ENCODE data around the gene RMI2. TPM values are rescaled to one million over a fixed set of nuclear protein-coding genes. Genes with fewer than 3 reads are reported as not detected.

The RMI2 gene
- total RNA-seq, 1 donor: 15.9 TPM

DNA sequence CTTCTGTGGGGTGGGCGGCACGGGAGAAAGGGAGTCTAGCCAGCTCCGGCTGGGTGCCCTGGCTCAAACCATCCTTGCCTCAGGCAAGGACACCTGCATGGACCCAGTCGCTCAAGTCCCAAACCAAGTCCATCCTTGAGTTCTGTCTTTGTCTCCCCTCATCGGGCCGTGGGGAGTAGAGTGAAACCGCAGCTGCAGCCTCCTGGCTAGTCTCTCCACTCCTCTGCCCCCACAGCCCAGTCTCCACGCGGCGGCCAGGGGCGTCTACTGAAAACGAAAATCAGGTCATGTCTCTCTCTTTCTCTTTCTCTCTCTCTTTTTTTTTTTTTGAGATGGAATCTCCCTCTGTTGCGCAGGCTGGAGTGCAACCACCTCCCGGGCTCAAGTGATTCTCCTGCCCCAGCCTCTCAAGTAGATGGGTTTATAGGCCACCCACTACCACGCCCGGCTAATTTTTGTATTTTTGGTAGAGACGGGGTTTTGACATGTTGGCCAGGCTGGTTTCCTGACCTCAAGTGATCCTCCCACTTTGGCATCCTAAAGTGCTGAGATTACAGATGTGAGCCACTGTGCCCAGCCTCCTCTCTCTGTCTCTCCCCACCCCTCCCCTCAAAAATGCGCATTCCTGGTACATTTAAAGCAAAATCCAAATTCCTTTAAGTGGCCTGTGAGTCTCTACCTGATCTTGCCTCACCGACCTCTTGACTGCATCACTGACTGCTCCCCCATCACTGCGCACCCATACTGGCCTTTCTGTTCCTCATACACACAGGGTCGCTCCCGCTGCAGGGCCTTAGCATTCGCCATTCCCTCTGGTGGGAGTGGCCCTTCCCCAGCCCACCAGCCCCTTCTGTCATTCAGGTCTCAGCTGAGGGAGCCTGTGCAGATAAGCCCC is 17.7 kb upstream of the RMI2 start:
- DNase-seq (ENCODE audit: low read depth in 2 of 3, low spot score in 2 of 3): no peak

DNA sequence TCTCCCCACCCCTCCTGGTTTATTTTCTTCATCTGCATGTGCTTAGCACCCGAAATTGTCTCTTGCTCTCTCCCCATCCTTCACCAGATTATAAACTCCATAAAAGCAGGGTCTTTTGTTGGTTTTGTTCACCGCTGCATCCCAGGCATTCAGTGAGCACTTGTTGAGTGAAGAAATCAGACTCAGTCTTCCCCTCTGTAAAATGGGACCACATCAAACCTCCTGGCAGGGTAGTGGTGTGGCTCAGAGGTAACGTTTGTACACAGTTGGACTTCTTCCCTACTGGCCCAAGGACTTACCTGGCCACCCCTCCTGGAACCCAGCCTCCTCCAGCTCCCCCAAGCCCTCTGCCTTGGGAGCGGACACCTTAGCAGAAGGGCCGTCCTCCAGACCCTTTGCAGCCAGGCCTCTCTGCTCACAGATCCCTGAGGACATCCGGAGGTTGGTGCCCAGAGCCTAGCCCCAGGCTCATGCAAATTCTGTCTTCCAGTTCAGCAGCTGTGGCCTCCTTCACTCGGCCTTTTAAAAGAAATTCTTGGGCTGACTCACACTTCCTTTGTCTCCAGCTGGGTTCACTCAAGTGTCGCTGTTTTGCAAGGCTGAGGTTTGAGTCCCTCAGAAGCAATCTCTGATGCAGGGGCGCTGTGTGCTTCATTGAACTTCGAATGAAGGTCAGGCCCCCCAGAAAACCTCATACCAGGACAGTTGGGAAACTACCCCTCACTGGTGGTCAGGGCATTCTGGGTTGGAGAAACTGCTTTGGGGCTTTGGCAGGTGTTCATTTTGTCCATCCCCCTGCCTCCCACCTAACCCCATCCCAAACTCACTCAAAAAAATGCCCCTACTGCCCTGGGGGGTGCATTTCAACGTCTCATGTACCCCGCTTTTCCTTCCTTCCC is 16.8 kb upstream of the RMI2 start:
- DNase-seq (ENCODE audit: low read depth in 2 of 3, low spot score in 2 of 3): peak in 2 of 3 donors; percentile 72 to 81

DNA sequence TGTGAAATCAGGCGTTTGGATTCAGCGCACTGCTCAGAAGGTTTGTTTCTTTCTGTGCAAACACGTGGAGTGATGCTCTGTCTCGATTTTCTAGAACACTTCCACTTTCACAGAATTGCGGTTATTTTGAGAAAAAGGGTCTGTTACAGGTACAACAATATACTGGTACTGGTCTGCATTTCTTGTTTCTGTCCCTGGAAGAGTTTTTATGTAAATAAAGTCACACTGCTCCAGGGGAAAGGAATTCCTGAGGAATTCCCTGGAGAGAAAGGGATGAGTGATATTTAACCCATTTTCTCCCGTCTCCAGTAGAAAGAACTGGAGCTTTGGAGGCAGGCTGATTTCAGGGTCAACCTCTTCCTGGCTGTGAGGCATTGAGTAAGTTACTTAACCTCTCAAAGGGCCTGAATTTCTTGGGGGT is 16.2 kb upstream of the RMI2 start:
- peak in 1 of 3 donors; percentile 26 for DNase-seq (ENCODE audit: low read depth in 2 of 3, low spot score in 2 of 3)

DNA sequence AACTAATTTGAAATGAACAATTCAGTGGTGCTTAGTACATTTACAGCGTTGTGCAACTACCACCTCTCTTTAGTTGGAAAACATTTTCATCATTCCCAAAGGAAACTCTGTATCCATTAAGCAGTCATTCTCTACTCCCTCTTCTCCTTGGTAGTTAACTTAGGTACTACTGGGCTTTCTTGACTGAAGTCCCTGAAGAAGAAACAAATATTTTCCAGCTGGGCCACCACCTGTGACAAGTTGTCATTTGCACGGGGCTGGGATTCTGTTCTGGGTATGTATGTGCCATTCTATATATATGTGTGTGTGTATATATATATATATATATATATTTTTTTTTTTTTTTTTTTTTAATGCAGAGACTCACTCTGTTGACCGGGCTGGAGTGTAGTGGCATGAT is 15.4 kb upstream of the RMI2 start:
- DNase-seq (ENCODE audit: low read depth in 2 of 3, low spot score in 2 of 3): no peak

DNA sequence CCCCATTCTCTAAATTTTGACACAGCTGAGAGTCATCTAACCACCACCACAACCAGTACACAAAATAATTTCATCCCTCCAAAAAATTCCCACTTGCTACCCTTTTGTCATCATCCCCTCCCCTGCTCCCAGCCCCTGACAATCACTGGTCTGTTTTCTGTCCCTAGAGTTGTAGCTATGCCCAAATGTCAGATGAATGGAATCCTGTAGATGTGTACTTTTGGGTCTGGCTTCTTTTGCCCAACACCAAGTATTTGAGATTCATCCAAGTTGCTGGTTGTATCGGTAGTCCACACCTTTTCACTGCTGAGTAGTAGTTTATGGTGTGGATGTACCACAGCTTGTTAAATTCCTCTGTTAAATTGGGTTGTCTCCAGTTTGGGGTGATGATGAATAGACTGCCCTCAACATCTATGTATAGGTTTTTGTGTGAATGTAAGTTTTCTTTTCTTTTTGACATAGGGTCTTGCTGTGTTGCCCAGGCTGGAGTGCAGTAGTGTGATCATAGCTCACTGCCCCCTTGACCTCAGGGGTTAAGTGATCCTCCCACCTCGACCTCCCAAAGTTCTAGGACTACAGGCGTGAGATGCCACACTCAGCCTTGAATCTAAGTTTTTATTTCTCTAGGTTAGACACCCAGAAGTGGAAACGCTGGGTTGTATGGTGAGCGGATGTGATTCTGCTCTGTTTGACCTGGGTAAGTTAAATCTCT is 14.6 kb upstream of the RMI2 start:
- DNase-seq (ENCODE audit: low read depth in 2 of 3, low spot score in 2 of 3): no peak

DNA sequence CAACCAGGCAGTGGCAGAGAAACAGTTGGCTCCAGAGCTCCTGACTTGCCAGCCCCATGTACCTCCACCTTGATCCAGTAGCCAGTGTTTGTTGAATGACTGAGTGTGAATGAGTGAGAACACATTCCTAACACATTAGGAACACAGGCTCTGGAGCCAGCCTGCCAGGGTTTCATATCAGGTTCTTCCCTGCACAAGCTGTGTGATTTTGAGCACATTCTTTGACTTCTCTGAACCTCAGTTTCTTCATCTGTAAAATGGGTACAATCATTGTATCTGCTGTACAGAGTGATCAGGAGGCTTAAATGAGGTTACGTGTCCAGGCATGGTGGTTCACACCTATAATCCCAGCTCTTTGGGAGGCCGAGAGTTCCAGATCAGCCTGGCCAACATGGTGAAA is 13.3 kb upstream of the RMI2 start:
- DNase-seq (ENCODE audit: low read depth in 2 of 3, low spot score in 2 of 3): no peak

DNA sequence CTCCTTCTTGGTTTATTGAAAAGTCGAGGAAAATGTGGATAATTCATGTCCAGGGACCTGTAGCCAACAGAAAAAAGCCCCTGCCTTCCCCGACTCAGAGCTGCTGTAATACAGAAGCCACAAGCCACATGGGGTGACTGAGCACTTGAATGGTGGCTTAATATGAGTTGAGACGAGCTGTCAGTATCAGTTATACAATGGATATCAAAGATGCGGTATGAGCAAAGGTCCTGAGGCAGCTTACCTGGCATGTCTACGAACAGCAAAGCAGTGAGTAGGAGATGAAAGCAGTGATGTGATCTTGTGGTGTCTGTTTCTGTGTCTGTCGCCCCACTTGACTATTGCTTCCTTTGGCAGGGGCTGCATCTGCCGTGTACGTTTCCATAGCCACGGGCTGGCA is 12.2 kb upstream of the RMI2 start:
- no peak for DNase-seq (ENCODE audit: low read depth in 2 of 3, low spot score in 2 of 3)

GRCh38 chr16:11333702-11334101 is 11.6 kb upstream of the RMI2 start:
- no peak for DNase-seq (ENCODE audit: low read depth in 2 of 3, low spot score in 2 of 3)

DNA sequence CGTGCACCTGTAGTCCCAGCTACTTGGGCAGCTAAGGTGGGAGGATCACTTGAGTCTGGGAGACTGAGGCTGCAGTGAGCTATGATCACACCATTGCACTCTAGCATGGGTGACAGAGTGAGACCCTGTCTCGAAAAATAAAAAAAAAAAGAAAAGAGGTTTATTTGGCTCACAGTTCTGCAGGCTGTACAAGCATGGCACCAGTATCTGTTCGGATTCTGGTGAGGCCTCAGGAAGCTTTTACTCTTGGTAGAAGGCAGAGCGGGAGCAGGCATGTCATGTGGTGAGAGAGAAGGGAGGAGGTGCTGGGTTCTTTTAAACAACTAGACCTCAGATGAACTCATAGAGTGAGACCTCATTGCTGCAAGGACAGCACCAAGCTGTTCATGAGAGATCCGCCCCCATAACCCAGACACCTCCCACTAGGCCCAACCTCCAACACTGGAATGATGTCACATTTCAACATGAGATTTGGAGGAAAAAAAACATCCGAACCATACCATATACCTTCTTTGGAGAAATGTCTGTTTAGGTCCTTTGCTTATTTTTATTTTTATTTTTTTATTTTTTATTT is 10.3 kb upstream of the RMI2 start:
- no peak for DNase-seq (ENCODE audit: low read depth in 2 of 3, low spot score in 2 of 3)

GRCh38 chr16:11339075-11339474 is 6.2 kb upstream of the RMI2 start:
- DNase-seq (ENCODE audit: low read depth in 2 of 3, low spot score in 2 of 3): no peak

- DNase-seq (ENCODE audit: low read depth in 2 of 3, low spot score in 2 of 3): no peak
These were observed 4.5 kb upstream of the RMI2 start for GRCh38 chr16:11340710-11341109.

DNA sequence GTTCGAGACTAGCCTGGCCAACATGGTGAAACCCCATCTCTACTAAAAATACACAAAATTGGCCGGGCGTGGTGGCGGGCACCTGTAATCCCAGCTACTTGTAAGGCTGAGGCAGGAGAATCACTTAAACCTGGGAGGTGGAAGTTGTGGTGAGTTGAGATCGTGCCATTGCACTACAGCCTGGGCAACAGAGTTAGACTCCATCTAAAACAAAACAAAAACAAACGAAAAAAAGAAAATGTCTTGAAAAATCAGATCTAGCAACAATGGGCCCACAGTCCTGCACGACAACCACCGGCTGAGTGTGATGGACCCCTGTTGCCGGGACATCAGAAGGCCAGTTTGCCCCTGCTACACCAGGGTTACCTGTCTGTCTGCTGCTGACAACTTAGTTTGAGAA is 3.9 kb upstream of the RMI2 start:
- DNase-seq (ENCODE audit: low read depth in 2 of 3, low spot score in 2 of 3): no peak

DNA sequence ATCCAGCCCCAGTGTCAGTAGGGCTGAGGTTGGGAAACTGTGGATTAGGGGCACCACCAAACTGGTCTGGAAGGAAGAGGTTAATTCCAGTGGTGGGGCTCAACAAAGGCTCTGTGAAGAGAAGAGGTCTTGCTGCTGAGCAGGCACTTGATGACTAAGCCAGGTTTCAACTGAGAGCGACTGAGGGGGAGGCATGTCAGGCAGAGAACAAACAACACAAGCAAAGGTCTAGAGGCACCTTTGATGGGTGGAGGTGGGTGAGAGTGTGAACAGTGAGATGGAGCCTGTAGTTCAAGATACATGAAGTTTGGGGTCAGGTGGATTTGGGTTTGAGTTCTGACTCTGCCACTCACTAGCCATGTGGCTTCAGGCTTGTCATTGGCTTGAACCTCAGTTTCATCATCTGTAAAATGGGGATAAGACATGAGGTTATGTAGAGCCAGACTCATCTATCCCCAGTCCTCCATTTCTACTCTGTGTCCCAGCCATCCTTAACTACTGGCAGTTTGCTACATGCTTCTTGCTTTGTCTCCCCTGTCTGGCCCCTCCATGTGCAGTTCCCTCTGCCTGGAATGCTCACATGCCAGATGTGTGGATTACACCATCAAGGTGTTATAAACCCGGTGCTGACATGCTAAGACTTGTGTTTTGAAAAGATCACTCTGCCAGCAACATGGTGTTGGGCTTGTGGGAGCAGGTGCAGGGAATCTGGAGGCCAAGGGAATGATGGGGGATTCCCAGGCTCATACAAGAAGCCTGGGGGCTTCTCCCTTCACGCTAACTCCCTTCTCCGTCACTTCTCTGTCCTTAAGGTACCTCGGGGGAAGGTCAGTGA is 3.0 kb upstream of the RMI2 start:
- DNase-seq (ENCODE audit: low read depth in 2 of 3, low spot score in 2 of 3): no peak

DNA sequence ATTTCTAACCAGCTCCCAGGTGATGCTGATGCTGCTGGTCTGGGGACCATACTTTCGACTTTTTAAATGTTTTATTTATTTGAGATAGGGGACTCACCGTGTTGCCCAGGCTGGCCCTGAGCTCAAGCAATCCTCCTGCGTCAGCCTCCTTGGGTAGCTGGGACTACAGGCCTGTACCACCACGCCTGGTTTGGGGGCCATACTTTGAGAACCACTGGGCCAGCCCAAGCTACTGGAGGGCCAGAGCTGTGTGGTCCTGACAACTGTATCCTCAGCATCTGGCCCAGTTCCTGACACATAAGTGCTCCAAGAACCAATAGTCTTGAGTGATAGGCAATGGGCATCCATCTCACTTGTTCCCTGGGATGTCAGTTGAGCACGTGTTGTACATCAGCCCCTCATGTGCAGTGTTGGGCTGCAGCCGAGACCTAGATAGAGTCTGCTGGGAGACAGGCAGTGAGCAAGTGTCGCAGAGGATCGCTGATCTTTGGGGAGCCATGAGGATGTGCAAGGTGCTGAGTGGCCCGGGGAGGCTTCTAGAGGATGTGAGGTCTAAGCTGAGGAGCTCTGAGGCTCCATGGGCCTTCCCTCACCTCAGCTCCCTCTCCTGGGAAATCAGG is 1.6 kb downstream of the RMI2 start:
- DNase-seq (ENCODE audit: low read depth in 2 of 3, low spot score in 2 of 3): no peak

GRCh38 chr16:11347831-11348230 is 2.6 kb downstream of the RMI2 start:
- DNase-seq (ENCODE audit: low read depth in 2 of 3, low spot score in 2 of 3): no peak

DNA sequence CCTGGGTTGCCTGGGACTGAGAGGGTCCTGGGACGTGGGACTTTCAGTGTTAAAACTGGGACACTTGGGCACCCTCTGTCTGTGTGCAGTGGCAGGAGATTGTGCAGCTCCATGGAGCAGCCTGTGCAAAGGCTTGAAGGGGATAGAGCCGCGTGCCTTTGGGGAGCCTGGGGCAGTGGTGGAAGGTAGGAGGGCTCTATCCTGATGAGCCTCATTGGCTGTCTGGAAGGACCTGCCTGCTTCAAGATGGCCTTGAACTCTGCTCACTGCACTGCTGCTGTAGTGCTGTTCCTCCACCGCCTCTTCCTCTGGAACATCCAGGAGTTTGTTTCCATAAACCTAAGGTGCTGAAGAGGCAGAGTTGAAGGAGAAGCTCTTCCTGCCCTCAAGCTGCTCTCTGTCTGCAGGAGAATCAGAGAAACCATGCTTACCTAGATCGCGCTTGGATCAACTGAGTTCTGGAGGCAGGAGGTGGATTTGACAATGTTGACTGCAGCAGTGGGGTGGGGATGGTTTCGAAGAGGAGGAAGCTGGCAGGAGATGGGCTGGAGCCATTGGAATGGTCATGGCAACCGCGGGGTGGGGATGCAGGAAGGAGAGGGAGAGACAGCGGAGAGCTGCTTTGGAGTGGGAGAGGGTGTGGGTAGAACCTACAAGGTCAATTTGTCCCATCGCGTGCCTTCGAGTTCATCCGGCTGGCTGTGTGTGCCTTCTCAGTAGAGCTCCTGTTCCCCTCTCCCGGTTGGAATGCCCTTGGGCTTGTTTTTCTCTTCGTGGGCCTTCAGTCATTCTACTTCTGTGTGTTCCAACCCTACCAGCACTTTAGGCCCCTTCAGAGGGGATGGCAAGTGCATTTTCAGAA is 3.7 kb downstream of the RMI2 start:
- no peak for DNase-seq (ENCODE audit: low read depth in 2 of 3, low spot score in 2 of 3)

- no peak for DNase-seq (ENCODE audit: low read depth in 2 of 3, low spot score in 2 of 3)
These were observed 4.5 kb downstream of the RMI2 start for GRCh38 chr16:11349599-11350276.

DNA sequence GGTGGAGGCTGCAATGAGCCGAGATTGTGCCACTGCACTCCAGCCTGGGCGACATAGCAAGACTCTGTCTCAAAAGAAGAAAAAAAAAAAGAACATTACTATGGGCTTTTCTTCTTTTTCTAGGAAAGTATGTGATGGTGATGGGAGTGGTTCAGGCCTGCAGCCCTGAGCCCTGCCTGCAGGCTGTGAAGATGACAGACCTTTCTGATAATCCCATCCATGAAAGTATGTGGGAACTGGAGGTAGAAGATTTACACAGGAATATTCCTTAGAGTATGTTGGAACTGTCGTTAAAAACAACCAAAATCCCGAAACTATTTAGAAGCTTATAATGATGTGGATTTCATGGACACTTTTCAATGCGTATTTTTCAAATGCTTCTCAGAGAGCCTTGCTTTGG is 5.3 kb downstream of the RMI2 start:
- DNase-seq (ENCODE audit: low read depth in 2 of 3, low spot score in 2 of 3): no peak
